Measurements from ENCODE around the gene CCDC197. TPM values are rescaled to one million over a fixed set of nuclear protein-coding genes. Genes with fewer than 3 reads are reported as not detected.
A peak's percentile ranks its signal among the peaks of the same experiment; 100 is the strongest.

CCDC197 gene
- total RNA-seq, 1 experiment from 2014 or later: not detected

GRCh38 chr14:93996130-93996695 is 888 bp upstream of the CCDC197 start:
- H3K36me3 Mint-ChIP-seq: no peaks in the 10 kb centered on the region
- H3K27ac Mint-ChIP-seq: no peak overlapping the region
- ChIA-PET POLR2A (no interaction called here), CTCF (interaction anchor here (0.5 to 9.0 kb wide), 6 partner anchors 12 to 136 kb away, joined by 3 to 230 read pairs (median 4); no protein-coding TSS in a partner anchor)
- no peaks in the 10 kb centered on the region for H3K27me3 Mint-ChIP-seq (ENCODE audit: low read depth)
- TF ChIP-seq AFF4 (CRISPR knock-in tag; IDR thresholded peaks at IDR 0.05; ENCODE audit: borderline replicate concordance): no peak
- TF ChIP-seq MAX (CRISPR knock-in tag; IDR thresholded peaks at IDR 0.05): no peak
- TF ChIP-seq NR2C2 (CRISPR knock-in tag; IDR thresholded peaks at IDR 0.05): no peak
- no peak for TF ChIP-seq FOXP4 (CRISPR knock-in tag; IDR thresholded peaks at IDR 0.05)
- TF ChIP-seq FOXP1 (CRISPR knock-in tag; IDR thresholded peaks at IDR 0.05; ENCODE audit: borderline replicate concordance): no peak
- no peak for TF ChIP-seq ZNF425 (CRISPR knock-in tag; conservative IDR thresholded peaks at IDR 0.05)
- no peak for TF ChIP-seq SMAD4 (CRISPR knock-in tag; IDR thresholded peaks at IDR 0.05)
- no peak for TF ChIP-seq MYBL2 (CRISPR knock-in tag; IDR thresholded peaks at IDR 0.05)
- TF ChIP-seq SP1 (CRISPR knock-in tag; conservative IDR thresholded peaks at IDR 0.05): no peak
- peak; percentile 22 for ATAC-seq
- DNase-seq (ENCODE audit: low spot score): no peak
- no peaks in the 10 kb centered on the region for H3K9me3 Mint-ChIP-seq
- peaks cover 6% of the 10 kb centered on the region; the same call in 1 of the 2 replicates for H3K4me1 Mint-ChIP-seq
- H3K4me3 Mint-ChIP-seq: no peak overlapping the region

- Mint-ChIP-seq H3K4me1 (peaks cover 8% of the 10 kb centered on the region; the same call in 1 of the 2 replicates), H3K9me3 (no peaks in the 10 kb centered on the region), H3K36me3 (no peaks in the 10 kb centered on the region), H3K27ac (no peak overlapping the region), H3K27me3 (ENCODE audit: low read depth) (peaks cover 4% of the 10 kb centered on the region; the same call in 1 of the 2 replicates), H3K4me3 (no peak overlapping the region)
- no peak for ATAC-seq
- POLR2A ChIA-PET: no interaction called here
- no peak for DNase-seq (ENCODE audit: low spot score)
- CTCF ChIA-PET: interaction anchor here (0.6 to 9.0 kb wide), 5 partner anchors 10 to 83 kb away, joined by 3 to 230 read pairs (median 4); partner anchors contain the start of genes DDX24 and IFI27L1
- TF ChIP-seq MYBL2 (CRISPR knock-in tag; IDR thresholded peaks at IDR 0.05) (no peak), SMAD4 (CRISPR knock-in tag; IDR thresholded peaks at IDR 0.05) (no peak), CBFB (CRISPR knock-in tag; IDR thresholded peaks at IDR 0.05; ENCODE audit: low read depth) (no peak), OVOL2 (CRISPR knock-in tag; IDR thresholded peaks at IDR 0.05; ENCODE audit: borderline replicate concordance) (no peak), FOXP1 (CRISPR knock-in tag; IDR thresholded peaks at IDR 0.05; ENCODE audit: borderline replicate concordance) (no peak), IRF1 (CRISPR knock-in tag; IDR thresholded peaks at IDR 0.05) (no peak), NR1H2 (CRISPR knock-in tag; IDR thresholded peaks at IDR 0.05) (no peak), GRHL2 (CRISPR knock-in tag; IDR thresholded peaks at IDR 0.05; ENCODE audit: insufficient replicate concordance, severe bottlenecking) (no peak), RELA (CRISPR knock-in tag; IDR thresholded peaks at IDR 0.05; ENCODE audit: borderline replicate concordance) (no peak), FOXK1 (CRISPR knock-in tag; IDR thresholded peaks at IDR 0.05) (no peak), ELF4 (CRISPR knock-in tag; IDR thresholded peaks at IDR 0.05; ENCODE audit: low read depth) (no peak), ZNF219 (CRISPR knock-in tag; IDR thresholded peaks at IDR 0.05; ENCODE audit: borderline replicate concordance) (no peak), JUN (CRISPR knock-in tag; IDR thresholded peaks at IDR 0.05) (no peak), RORB (CRISPR knock-in tag; IDR thresholded peaks at IDR 0.05) (no peak), HMGA2 (CRISPR knock-in tag; IDR thresholded peaks at IDR 0.05) (no peak)
These were observed 1.1 kb downstream of the CCDC197 start for GRCh38 chr14:93997916-93998870.

Measured in WTC11 (cell line).